K562 (cell line): ENCODE measurements around the gene MTA2. TPM values are rescaled to one million over a fixed set of nuclear protein-coding genes. Genes with fewer than 3 reads are reported as not detected.

Experiments
- CREM ChIP-seq: IDR thresholded peaks from 2 replicates; pipeline ENCODE4 v1.6.1; 2014; ENCODE audit warnings: antibody characterized with exemption, low read depth
- ELF1 ChIP-seq: fragments of 200-800 bp; sonication (Bioruptor generic); IDR thresholded peaks from 2 replicates; pipeline ENCODE4 v1.6.1; 2016; ENCODE audit warnings: missing genetic modification characterization, missing compliant biosample characterization
- HNRNPL ChIP-seq: fragments of 200-400 bp; formaldehyde crosslinking; IDR thresholded peaks from 2 replicates; pipeline ENCODE4 v1.6.1; 2017; ENCODE audit warnings: low read depth, mild to moderate bottlenecking, low read length
- ILF3 ChIP-seq: fragments of 450-650 bp; IDR thresholded peaks from 2 replicates; pipeline ENCODE4 v1.6.1; 2018; ENCODE audit warnings: antibody characterized with exemption, mild to moderate bottlenecking, moderate library complexity, borderline replicate concordance
- KAT7 ChIP-seq: sonication (generic); formaldehyde crosslinking; IDR thresholded peaks from 2 replicates; pipeline ENCODE4 v1.8.0; 2022; ENCODE audit warnings: missing genetic modification reagents, mild to moderate bottlenecking, borderline replicate concordance
- MBD2 ChIP-seq: sonication (generic); IDR thresholded peaks from 2 replicates; pipeline ENCODE4 v1.6.1; 2016; ENCODE audit warnings: low read depth, borderline replicate concordance
- NCOR1 ChIP-seq: fragments of 450-650 bp; IDR thresholded peaks from 2 replicates; pipeline ENCODE4 v1.6.1; 2016; ENCODE audit warnings: mild to moderate bottlenecking, moderate library complexity
- RAD21 ChIP-seq, 2 experiments: fragments of 250-450 bp in 1 of 2; fragments of 450-650 bp in 1 of 2; sonication (Bioruptor Pico) in 1 of 2; formaldehyde crosslinking in 1 of 2; IDR thresholded peaks in 1 of 2; conservative IDR thresholded peaks in 1 of 2; 2 replicates each; pipeline versions ENCODE4 v1.4.0 to v1.8.0; 2020 to 2022; ENCODE audit warnings: mild to moderate bottlenecking in 2 of 2, moderate library complexity in 1 of 2
- SUPT5H ChIP-seq: fragments of 450-650 bp; IDR thresholded peaks from 2 replicates; pipeline ENCODE4 v1.6.1; 2016
- VEZF1 ChIP-seq: fragments of 200-800 bp; sonication (Bioruptor generic); IDR thresholded peaks from 2 replicates; pipeline ENCODE4 v1.6.1; 2017; ENCODE audit warnings: missing genetic modification characterization, missing compliant biosample characterization
- ZBTB33 ChIP-seq: sonication (generic); formaldehyde crosslinking; IDR thresholded peaks from 2 replicates; pipeline ENCODE4 v1.8.1; 2023; ENCODE audit warnings: mild to moderate bottlenecking, missing genetic modification reagents
- ZNF324 ChIP-seq: fragments of 250-450 bp; sonication (Bioruptor Pico); IDR thresholded peaks from 2 replicates; pipeline ENCODE4 v1.4.0; 2020; ENCODE audit warnings: mild to moderate bottlenecking
- ZNF395 ChIP-seq: fragments of 200-800 bp; sonication (Bioruptor generic); IDR thresholded peaks from 2 replicates; pipeline ENCODE4 v1.6.1; 2017; ENCODE audit warnings: missing genetic modification characterization, missing compliant biosample characterization
- ZNF592 ChIP-seq: fragments of 450-650 bp; IDR thresholded peaks from 2 replicates; pipeline ENCODE4 v1.6.1; 2017; ENCODE audit warnings: antibody characterized with exemption, mild to moderate bottlenecking
- ZNF696 ChIP-seq: fragments of 250-450 bp; sonication (Bioruptor Pico); conservative IDR thresholded peaks from 2 replicates; pipeline ENCODE4 v1.4.0; 2020; ENCODE audit warnings: mild to moderate bottlenecking, moderate library complexity
- polyA plus RNA-seq, 8 experiments: library from polyadenylated mRNA; depleted of rRNA in 4 of 8; stranded (reverse) in 5 of 8; unstranded in 3 of 8; fragments of >200 nt; fragmentation: Nextera tagmentation in 2 of 8; fragmentation: Illumina TruSeq in 1 of 8; extraction: Ambion mirVana in 2 of 8; extraction: Trizol in 1 of 8; gene quantifications; 2 replicates each; pipeline versions ENCODE4 v1.2.1 to v1.2.3, GENCODE V29; 2011 to 2014; ENCODE audit warnings: inconsistent platforms in 1 of 8, missing spikeins in 1 of 8
- total RNA-seq, 7 experiments: library from RNA; depleted of rRNA in 6 of 7; stranded (reverse); fragments of >200 nt in 6 of 7; fragmentation: Illumina TruSeq in 2 of 7; extraction: Trizol in 2 of 7; gene quantifications; 2 replicates each; pipeline versions ENCODE4 v1.2.1 to v1.2.3, GENCODE V29; 2011 to 2021; ENCODE audit warnings: low replicate concordance in 1 of 7
- TF ChIP-seq, protein P1 (sequence below): fragments of 450-650 bp; IDR thresholded peaks from 2 replicates; pipeline ENCODE4 v1.6.1; 2016

Gene MTA2
- total and polyA plus RNA-seq, 9 of the 15 experiments (the other 6 are each of a cell fraction or from before 2014, with no cell fraction given) = 6.2 to 220 (median 172) TPM

GRCh38 chr11:62612366-62613290 is 11.0 kb upstream of the MTA2 start, which contains the start of the genes EML3 and ROM1 (continued):
- 0 out of 2 replicates have a peak, but pooled peaks have one; percentile 30 for TF ChIP-seq ZNF395 (CRISPR knock-in tag)
- TF ChIP-seq ZNF696 (CRISPR knock-in tag) = no peak
- 0 out of 2 replicates have a peak, but pooled peaks have one; percentile 5 for TF ChIP-seq MBD2
- TF ChIP-seq RAD21 (CRISPR knock-in tag; conservative IDR thresholded peaks at IDR 0.05 in 1 of 2, IDR thresholded peaks at IDR 0.05 in 1 of 2) = peak; percentile 56 to 64
- peak; percentile 83 for TF ChIP-seq ELF1 (tag)
- TF ChIP-seq NCOR1 = peak; percentile 54
- peak; percentile 83; the same call in 1 of the 2 replicates for TF ChIP-seq HNRNPL
- TF ChIP-seq ZNF592 = peak; percentile 87
- TF ChIP-seq ZBTB33 = 0 out of 2 replicates have a peak, but pooled peaks have one; percentile 38
- 0 out of 2 replicates have a peak, but pooled peaks have one; percentile 25 for TF ChIP-seq SUPT5H
- TF ChIP-seq VEZF1 = peak; percentile 99
- TF ChIP-seq CREM = peak; percentile 4; the same call in 1 of the 2 replicates
- TF ChIP-seq, protein P1, sequence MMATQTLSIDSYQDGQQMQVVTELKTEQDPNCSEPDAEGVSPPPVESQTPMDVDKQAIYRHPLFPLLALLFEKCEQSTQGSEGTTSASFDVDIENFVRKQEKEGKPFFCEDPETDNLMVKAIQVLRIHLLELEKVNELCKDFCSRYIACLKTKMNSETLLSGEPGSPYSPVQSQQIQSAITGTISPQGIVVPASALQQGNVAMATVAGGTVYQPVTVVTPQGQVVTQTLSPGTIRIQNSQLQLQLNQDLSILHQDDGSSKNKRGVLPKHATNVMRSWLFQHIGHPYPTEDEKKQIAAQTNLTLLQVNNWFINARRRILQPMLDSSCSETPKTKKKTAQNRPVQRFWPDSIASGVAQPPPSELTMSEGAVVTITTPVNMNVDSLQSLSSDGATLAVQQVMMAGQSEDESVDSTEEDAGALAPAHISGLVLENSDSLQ = peak; percentile 53
- TF ChIP-seq ILF3 = peak; percentile 86; the same call in 1 of the 2 replicates
- no peak for TF ChIP-seq ZNF324
- peak; percentile 76; the same call in 1 of the 2 replicates for TF ChIP-seq KAT7 (CRISPR knock-in tag)
